Stimulated activated CD4-positive, alpha-beta T cell treated with anti-CD3 and anti-CD28 coated beads, Interleukin-15, amount 100 ng/mL, for 24 hours (primary cell): ENCODE results near the gene MAP1S.

Experiments
- DNase-seq: peaks from one replicate; pipeline ENCODE4 v3.0.0-alpha.2; 2020

Gene MAP1S

GRCh38 chr19:17688853-17689595 lies 30.3 kb upstream of the MAP1S start:
- DNase-seq: no peak

GRCh38 chr19:17692566-17692965 lies 26.7 kb upstream of the MAP1S start:
- DNase-seq: no peak

- DNase-seq: no peak
These were observed 24.1 kb upstream of the MAP1S start for GRCh38 chr19:17695198-17695597.

- peak; percentile 83 for DNase-seq
These were observed 15.3 kb upstream of the MAP1S start for GRCh38 chr19:17703824-17704463.

- peak; percentile 29 for DNase-seq
These were observed 12.5 kb upstream of the MAP1S start for GRCh38 chr19:17706750-17707181.

- DNase-seq: no peak
These were observed 7.4 kb upstream of the MAP1S start for GRCh38 chr19:17711851-17712250.

GRCh38 chr19:17716309-17716929 lies 2.9 kb upstream of the MAP1S start:
- DNase-seq: no peak

- no peak for DNase-seq
These were observed 732 bp upstream of the MAP1S start for GRCh38 chr19:17718550-17718946.

- peak; percentile 63 for DNase-seq
These were observed 585 bp downstream of the MAP1S start for GRCh38 chr19:17719730-17720400.

GRCh38 chr19:17720440-17720839 lies 1.2 kb downstream of the MAP1S start:
- peak; percentile 25 for DNase-seq

- no peak for DNase-seq
These were observed 1.9 kb downstream of the MAP1S start for GRCh38 chr19:17721111-17721628.

- peak; percentile 32 for DNase-seq
These were observed 2.5 kb downstream of the MAP1S start for GRCh38 chr19:17721821-17722220.

- DNase-seq: no peak
These were observed 3.5 kb downstream of the MAP1S start for GRCh38 chr19:17722655-17723240.

- DNase-seq: no peak
These were observed 5.4 kb downstream of the MAP1S start for GRCh38 chr19:17724655-17725054.

- DNase-seq: no peak
These were observed 6.3 kb downstream of the MAP1S start for GRCh38 chr19:17725422-17726078.

- no peak for DNase-seq
These were observed 7.0 kb downstream of the MAP1S start for GRCh38 chr19:17726136-17726741.

- no peak for DNase-seq
These were observed 7.9 kb downstream of the MAP1S start for GRCh38 chr19:17726964-17727773.

- no peak for DNase-seq
These were observed 8.6 kb downstream of the MAP1S start for GRCh38 chr19:17727843-17728242.

- DNase-seq: no peak
These were observed 13.8 kb downstream of the MAP1S start for GRCh38 chr19:17733127-17733526.

- no peak for DNase-seq
These were observed 14.9 kb downstream of the MAP1S start for GRCh38 chr19:17734146-17734545.

GRCh38 chr19:17735410-17735809 lies 16.1 kb downstream of the MAP1S start:
- DNase-seq: no peak
